Activated CD4-positive, alpha-beta memory T cell treated with anti-CD3 and anti-CD28 coated beads, Interleukin-2, amount 10 ng/mL, durations not matched to agents 7 days and 5 days (primary cell): ENCODE results near the gene SEZ6L. TPM values are rescaled to one million over a fixed set of nuclear protein-coding genes. Genes with fewer than 3 reads are reported as not detected.

Source experiments
- CTCF ChIA-PET: fragments of 350-600 bp; sonication (Branson Sonifier 250); formaldehyde crosslinking; loops from one replicate; lab custom pipeline; 2021; ENCODE audit warnings: antibody characterized with exemption, inconsistent platforms; lab: Charles Lee
- POLR2A ChIA-PET: fragments of 350-600 bp; sonication (Branson Sonifier 250); formaldehyde crosslinking; loops from one replicate; lab custom pipeline; 2021; ENCODE audit warnings: antibody characterized with exemption; lab: Charles Lee
- DNase-seq: peaks from one replicate; pipeline ENCODE4 v3.0.0-alpha.2; 2020
- H3K27ac Mint-ChIP-seq: one replicate; pipeline ENCODE4 v1.8.0; 2021; ENCODE audit warnings: mild to moderate bottlenecking, mixed read lengths
- H3K27me3 Mint-ChIP-seq: one replicate; pipeline ENCODE4 v1.8.0; 2021; ENCODE audit warnings: mixed read lengths
- H3K36me3 Mint-ChIP-seq: one replicate; pipeline ENCODE4 v1.8.0; 2021; ENCODE audit warnings: low read depth, mixed read lengths
- H3K4me1 Mint-ChIP-seq: one replicate; pipeline ENCODE4 v1.8.0; 2021; ENCODE audit warnings: mixed read lengths
- H3K4me3 Mint-ChIP-seq: one replicate; pipeline ENCODE4 v1.8.0; 2021; ENCODE audit warnings: mild to moderate bottlenecking, mixed read lengths
- H3K9me3 Mint-ChIP-seq: one replicate; pipeline ENCODE4 v1.8.0; 2021; ENCODE audit warnings: mixed read lengths
- total RNA-seq, 2 experiments: library from RNA; stranded (reverse); gene quantifications; one replicate each; pipeline ENCODE4 v1.2.3, GENCODE V29; 2021

The SEZ6L gene
- total RNA-seq = not detected

- ChIA-PET POLR2A (no interaction called here), CTCF (no interaction called here)
- no peaks in the 10 kb centered on the region for H3K9me3 Mint-ChIP-seq
- H3K4me3 Mint-ChIP-seq = no peak within 1 kb of the TSS
- no peaks in the 10 kb centered on the region for H3K36me3 Mint-ChIP-seq
- no peaks in the 10 kb centered on the region for H3K4me1 Mint-ChIP-seq
- peaks cover 48% of the 10 kb centered on the region for H3K27me3 Mint-ChIP-seq
- H3K27ac Mint-ChIP-seq = no peak within 1 kb of the TSS
- DNase-seq = no peak
Measured at GRCh38 chr22:26169315-26170111, at the start of gene SEZ6L. Gene SEZ6L, plus strand, starts transcription at chr22:26169462. Its CDS starts 208 bp downstream, at chr22:26169670.

- no peak overlapping the region for H3K4me3 Mint-ChIP-seq
- CTCF ChIA-PET = no interaction called here
Measured at GRCh38 chr22:26122920-26123468, 46.3 kb upstream of the SEZ6L start.

DNA sequence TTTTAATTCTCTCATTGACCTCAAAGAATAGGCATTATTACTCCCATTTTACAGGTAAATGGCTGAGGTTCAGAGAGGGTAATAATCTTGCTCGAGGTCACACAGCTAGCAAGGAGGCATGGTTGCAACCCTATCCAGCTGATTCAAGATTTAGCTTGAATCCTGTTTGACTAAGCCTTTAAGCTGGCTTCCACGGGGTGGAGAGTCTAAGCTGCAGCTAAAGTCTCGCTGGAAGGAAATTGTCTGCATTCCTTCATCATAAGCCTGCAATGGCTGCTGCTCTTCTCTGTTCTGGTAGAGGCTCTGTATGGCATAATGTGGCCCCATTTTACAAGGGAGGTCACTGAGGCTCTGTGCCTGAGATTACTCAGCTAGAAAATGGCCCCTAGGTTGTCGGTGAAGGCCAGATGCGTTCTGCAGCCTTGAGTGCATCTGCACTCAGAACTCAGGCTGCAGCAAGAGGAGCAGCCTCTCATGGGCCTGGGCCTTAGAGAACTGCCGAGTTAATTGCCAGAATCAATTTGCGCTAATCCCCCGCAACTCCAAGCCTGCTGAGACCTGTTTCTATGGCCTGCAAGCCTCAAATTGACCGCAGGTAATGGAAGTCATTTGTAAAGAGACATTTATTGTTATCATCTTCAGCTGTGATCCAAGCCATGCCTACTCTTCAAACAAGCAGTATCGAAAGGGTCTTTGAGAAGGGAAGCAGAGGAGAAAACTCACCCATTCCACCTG is 44.1 kb upstream of the SEZ6L start:
- CTCF ChIA-PET = no interaction called here
- no peak for DNase-seq
- no peaks in the 10 kb centered on the region for H3K4me1 Mint-ChIP-seq
- no peaks in the 10 kb centered on the region for H3K27me3 Mint-ChIP-seq
- H3K36me3 Mint-ChIP-seq = no peaks in the 10 kb centered on the region
- no peaks in the 10 kb centered on the region for H3K9me3 Mint-ChIP-seq
- POLR2A ChIA-PET = no interaction called here
- no peak overlapping the region for H3K27ac Mint-ChIP-seq
- no peak overlapping the region for H3K4me3 Mint-ChIP-seq

More at GRCh38 chr22:26122920-26123468, 46.3 kb upstream of the SEZ6L start:
- Mint-ChIP-seq H3K9me3 (no peaks in the 10 kb centered on the region), H3K27ac (no peak overlapping the region), H3K27me3 (peaks cover 2% of the 10 kb centered on the region), H3K4me1 (no peaks in the 10 kb centered on the region), H3K36me3 (no peaks in the 10 kb centered on the region)
- no peak for DNase-seq
- POLR2A ChIA-PET = no interaction called here

GRCh38 chr22:26127126-26127525 is 42.1 kb upstream of the SEZ6L start:
- Mint-ChIP-seq H3K27me3 (no peaks in the 10 kb centered on the region), H3K27ac (no peak overlapping the region), H3K9me3 (no peaks in the 10 kb centered on the region), H3K4me1 (no peaks in the 10 kb centered on the region), H3K4me3 (no peak overlapping the region), H3K36me3 (no peaks in the 10 kb centered on the region)
- ChIA-PET POLR2A (no interaction called here), CTCF (no interaction called here)
- DNase-seq = no peak

DNA sequence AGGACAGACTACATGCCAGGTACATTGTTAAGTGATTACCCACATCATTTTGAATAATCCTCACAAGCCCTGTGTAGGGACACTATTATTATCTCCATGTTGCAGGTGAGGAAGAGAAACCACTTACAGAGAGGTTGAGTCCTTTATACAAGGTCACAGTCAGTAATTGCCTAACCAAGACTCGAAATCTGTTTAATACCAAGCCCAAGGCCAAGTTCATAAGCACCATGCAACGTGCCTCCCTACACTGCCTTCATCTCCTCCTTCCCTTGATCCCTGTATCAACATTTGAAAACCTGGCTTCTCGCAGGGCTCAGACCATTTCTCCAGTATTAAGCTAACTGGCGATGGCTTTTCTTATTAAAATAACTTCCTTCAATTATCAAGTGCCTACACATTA is 41.7 kb upstream of the SEZ6L start:
- H3K27me3 Mint-ChIP-seq = no peaks in the 10 kb centered on the region
- H3K27ac Mint-ChIP-seq = no peak overlapping the region
- POLR2A ChIA-PET = no interaction called here
- no peaks in the 10 kb centered on the region for H3K4me1 Mint-ChIP-seq
- no peak overlapping the region for H3K4me3 Mint-ChIP-seq
- CTCF ChIA-PET = no interaction called here
- no peak for DNase-seq
- H3K9me3 Mint-ChIP-seq = no peaks in the 10 kb centered on the region
- H3K36me3 Mint-ChIP-seq = no peaks in the 10 kb centered on the region

DNA sequence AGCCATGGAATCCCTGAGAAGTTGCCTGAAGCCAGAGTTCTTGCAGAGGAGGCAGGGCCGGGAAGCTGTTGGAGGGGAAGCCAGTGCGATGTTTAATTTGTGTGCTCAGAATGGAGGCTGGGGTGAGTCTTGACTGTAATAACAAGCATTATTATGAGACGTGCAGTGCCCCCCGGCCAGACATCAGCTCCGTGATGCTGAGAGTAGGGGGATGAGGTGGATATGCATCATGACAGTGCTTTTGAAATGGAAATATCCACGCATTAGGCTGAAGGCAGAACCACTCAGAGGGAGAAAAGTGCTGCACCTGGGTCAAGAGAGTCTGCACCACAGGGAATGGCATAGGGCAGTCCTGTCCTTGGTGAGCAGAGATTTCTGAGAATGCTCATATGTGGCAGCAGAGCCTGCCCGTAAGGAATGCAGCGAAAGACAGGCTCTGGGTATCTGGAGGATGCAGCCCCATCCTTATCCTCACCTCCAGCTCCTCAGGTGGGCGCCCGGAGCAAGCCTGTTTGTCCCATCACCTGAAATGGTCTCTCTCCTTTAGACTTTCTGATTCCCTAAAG is 37.6 kb upstream of the SEZ6L start:
- DNase-seq = no peak
- ChIA-PET CTCF (no interaction called here), POLR2A (no interaction called here)
- Mint-ChIP-seq H3K27me3 (no peaks in the 10 kb centered on the region), H3K4me3 (no peak overlapping the region), H3K36me3 (no peaks in the 10 kb centered on the region), H3K9me3 (no peaks in the 10 kb centered on the region), H3K27ac (no peak overlapping the region), H3K4me1 (no peaks in the 10 kb centered on the region)

DNA sequence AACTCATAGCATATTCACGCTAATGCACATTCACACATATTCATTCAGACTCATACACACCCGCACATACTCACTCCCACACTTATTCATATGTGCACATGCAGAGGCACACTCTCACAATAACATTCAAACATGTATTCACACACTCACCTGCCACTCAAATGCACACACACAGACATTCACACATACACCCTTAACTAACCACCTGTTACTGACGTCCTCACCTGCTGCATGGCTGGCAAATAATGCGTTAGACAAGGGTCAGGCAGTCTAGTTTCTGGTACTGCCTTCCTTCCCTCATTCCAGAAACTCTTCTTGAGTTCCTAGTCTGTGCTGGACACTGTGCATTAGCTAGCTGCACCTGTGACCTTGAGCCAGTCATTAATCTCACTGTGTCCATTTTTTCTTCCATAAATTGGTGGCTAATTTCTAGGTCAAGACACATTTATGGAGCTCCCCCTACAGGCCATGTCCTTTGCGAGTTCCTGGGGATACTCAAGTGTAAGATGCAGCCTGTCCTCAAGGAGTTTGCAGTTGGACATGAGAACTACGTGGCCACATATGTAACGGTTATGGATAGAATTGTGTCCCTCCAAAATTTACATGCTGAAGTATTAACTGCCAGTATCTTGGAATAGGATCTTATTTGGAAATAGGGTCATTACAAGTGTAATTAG is 34.5 kb upstream of the SEZ6L start:
- POLR2A ChIA-PET = no interaction called here
- Mint-ChIP-seq H3K4me1 (no peaks in the 10 kb centered on the region), H3K36me3 (no peaks in the 10 kb centered on the region), H3K4me3 (no peak overlapping the region), H3K27ac (no peak overlapping the region), H3K9me3 (no peaks in the 10 kb centered on the region), H3K27me3 (no peaks in the 10 kb centered on the region)
- CTCF ChIA-PET = no interaction called here
- no peak for DNase-seq

DNA sequence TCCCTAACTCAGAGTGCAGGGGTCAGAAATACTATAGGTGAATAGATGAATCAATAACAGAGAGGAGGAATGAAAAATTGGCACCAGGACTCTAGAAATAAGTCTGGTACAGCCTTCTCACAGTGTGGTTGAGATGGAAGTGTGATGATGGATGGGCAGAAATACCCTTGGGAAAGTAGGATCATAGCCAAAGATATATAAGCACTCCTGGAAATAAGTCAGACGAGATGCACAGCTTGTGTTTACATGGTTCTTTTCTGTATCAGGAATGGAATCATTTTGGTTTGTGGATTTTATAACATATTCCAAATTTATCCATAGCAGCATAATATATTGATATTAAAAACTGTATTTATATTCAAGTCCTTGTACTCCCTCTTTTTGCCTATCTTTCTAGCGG is 33.5 kb upstream of the SEZ6L start:
- CTCF ChIA-PET = no interaction called here
- H3K27me3 Mint-ChIP-seq = no peaks in the 10 kb centered on the region
- no peaks in the 10 kb centered on the region for H3K36me3 Mint-ChIP-seq

DNA sequence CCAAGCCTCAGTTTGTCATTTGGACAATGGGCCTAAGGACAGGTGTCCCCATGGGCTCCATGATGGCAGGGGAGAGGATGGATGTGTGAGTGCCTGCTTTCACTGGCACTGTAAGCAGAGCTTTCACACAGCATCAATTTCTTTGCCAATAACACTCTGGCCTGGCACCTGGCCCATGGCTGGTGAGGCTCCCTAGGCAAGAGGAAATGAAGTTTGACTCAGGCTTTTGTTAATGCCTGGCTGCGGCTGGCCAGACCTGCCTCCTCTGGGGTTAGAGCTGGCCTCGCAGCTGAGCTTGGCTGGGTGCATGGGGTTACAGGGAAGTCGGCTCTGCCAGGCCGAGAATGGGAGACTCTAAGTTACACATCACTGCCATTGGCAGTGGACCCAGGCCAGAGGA is 30.0 kb upstream of the SEZ6L start:
- no peaks in the 10 kb centered on the region for H3K36me3 Mint-ChIP-seq
- H3K27ac Mint-ChIP-seq = no peak overlapping the region
- H3K4me3 Mint-ChIP-seq = no peak overlapping the region

More for the DNA sequence above, 33.5 kb upstream of the SEZ6L start:
- no peak overlapping the region for H3K27ac Mint-ChIP-seq
- POLR2A ChIA-PET = no interaction called here
- no peak for DNase-seq
- H3K4me1 Mint-ChIP-seq = no peaks in the 10 kb centered on the region
- H3K4me3 Mint-ChIP-seq = no peak overlapping the region
- no peaks in the 10 kb centered on the region for H3K9me3 Mint-ChIP-seq

GRCh38 chr22:26141831-26142230 is 27.4 kb upstream of the SEZ6L start:
- peaks cover 2% of the 10 kb centered on the region for H3K27me3 Mint-ChIP-seq
- H3K4me3 Mint-ChIP-seq = no peak overlapping the region
- ChIA-PET CTCF (no interaction called here), POLR2A (no interaction called here)
- no peaks in the 10 kb centered on the region for H3K4me1 Mint-ChIP-seq
- DNase-seq = no peak
- H3K9me3 Mint-ChIP-seq = no peaks in the 10 kb centered on the region
- no peak overlapping the region for H3K27ac Mint-ChIP-seq
- H3K36me3 Mint-ChIP-seq = no peaks in the 10 kb centered on the region

More for the DNA sequence above, 30.0 kb upstream of the SEZ6L start:
- Mint-ChIP-seq H3K4me1 (no peaks in the 10 kb centered on the region), H3K9me3 (no peaks in the 10 kb centered on the region), H3K27me3 (no peaks in the 10 kb centered on the region)
- ChIA-PET CTCF (no interaction called here), POLR2A (no interaction called here)
- DNase-seq = no peak

DNA sequence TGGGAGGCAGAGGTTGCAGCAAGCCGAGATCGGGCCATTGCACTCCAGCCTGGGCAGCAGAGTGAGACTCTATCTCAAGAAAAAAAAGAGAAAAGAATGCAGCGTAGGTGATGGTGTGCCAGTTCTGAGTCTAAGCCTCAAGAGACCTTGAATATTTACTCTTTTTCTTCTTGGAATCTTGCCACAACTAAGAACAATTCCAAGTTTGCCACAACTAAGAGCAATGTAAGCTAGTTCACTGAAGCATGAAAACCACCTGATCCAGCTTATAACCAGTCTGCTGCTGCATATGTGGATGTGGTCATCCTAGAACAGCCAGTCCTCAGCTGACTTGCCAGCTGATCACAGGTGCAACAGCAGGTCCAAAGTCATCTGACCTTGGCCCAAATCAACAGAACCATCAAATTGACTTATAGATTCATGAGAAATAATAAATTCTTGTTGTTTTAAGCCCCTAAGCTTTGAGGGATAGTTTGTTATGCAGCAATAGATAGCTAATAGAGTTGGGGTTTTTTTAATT is 25.4 kb upstream of the SEZ6L start:
- H3K4me1 Mint-ChIP-seq = no peaks in the 10 kb centered on the region
- no peaks in the 10 kb centered on the region for H3K9me3 Mint-ChIP-seq
- H3K36me3 Mint-ChIP-seq = no peaks in the 10 kb centered on the region
- CTCF ChIA-PET = no interaction called here
- DNase-seq = no peak
- peaks cover 7% of the 10 kb centered on the region for H3K27me3 Mint-ChIP-seq
- no peak overlapping the region for H3K27ac Mint-ChIP-seq
- POLR2A ChIA-PET = no interaction called here
- H3K4me3 Mint-ChIP-seq = no peak overlapping the region

DNA sequence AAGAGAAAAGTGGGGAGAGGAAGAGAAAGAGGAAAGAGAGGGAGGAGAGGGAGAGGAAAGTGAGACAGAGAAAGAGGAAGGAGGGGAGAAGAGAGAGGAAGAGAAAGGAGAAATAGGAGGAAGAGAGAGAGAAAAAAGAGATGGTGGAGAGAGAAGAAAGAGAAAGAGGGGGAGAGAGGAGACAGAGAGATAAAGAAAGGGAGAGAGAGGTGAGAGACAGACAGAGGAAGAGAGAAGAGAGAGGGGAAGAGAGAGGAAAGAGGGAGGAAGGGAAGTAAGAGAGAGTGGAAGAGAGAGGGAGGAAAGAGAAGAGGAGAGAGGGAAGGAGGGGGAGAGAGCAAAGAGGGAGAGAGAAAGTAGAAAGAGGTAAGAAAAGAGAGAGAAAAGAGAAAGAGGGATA is 9.4 kb upstream of the SEZ6L start:
- Mint-ChIP-seq H3K27ac (no peak overlapping the region), H3K4me1 (no peaks in the 10 kb centered on the region), H3K4me3 (no peak overlapping the region), H3K27me3 (peaks cover 3% of the 10 kb centered on the region), H3K9me3 (no peaks in the 10 kb centered on the region), H3K36me3 (no peaks in the 10 kb centered on the region)
- DNase-seq = no peak
- ChIA-PET POLR2A (no interaction called here), CTCF (no interaction called here)

- CTCF ChIA-PET = interaction anchor here (1.0 kb wide), 1 partner anchor 10 kb away, joined by 3 read pairs; no protein-coding TSS in a partner anchor
- Mint-ChIP-seq H3K4me1 (no peaks in the 10 kb centered on the region), H3K9me3 (no peaks in the 10 kb centered on the region), H3K27me3 (peaks cover 3% of the 10 kb centered on the region), H3K4me3 (no peak overlapping the region), H3K27ac (no peak overlapping the region), H3K36me3 (no peaks in the 10 kb centered on the region)
- DNase-seq = no peak
- POLR2A ChIA-PET = no interaction called here
Measured at GRCh38 chr22:26161746-26162145, 7.5 kb upstream of the SEZ6L start.
